OCI-M2 (cell line): ENCODE measurements around the gene C16orf87.

ENCODE experiments used
- DNase-seq: peaks from one replicate; lab custom pipeline; 2025; ENCODE audit not compliant: unreplicated experiment; lab: John Stamatoyannopoulos, UW

C16orf87 gene

GRCh38 chr16:46843898-46844642 lies 13.1 kb upstream of the C16orf87 start:
- no peak for DNase-seq

GRCh38 chr16:46842192-46842895 lies 11.4 kb upstream of the C16orf87 start:
- DNase-seq = no peak

GRCh38 chr16:46839986-46840443 lies 9.0 kb upstream of the C16orf87 start:
- no peak for DNase-seq

GRCh38 chr16:46836534-46837530 lies 5.9 kb upstream of the C16orf87 start:
- no peak for DNase-seq

- DNase-seq = no peak
Observed at GRCh38 chr16:46833460-46833800, 2.5 kb upstream of the C16orf87 start.

GRCh38 chr16:46832757-46833459 lies 1.9 kb upstream of the C16orf87 start:
- DNase-seq = no peak

GRCh38 chr16:46830417-46830901 lies 521 bp downstream of the C16orf87 start:
- DNase-seq = no peak

GRCh38 chr16:46828943-46829342 lies 2.0 kb downstream of the C16orf87 start:
- DNase-seq = no peak

GRCh38 chr16:46828292-46828691 lies 2.7 kb downstream of the C16orf87 start:
- DNase-seq = no peak

- no peak for DNase-seq
Observed at GRCh38 chr16:46826631-46827030, 4.3 kb downstream of the C16orf87 start.

GRCh38 chr16:46822270-46822669 lies 8.7 kb downstream of the C16orf87 start:
- no peak for DNase-seq

- no peak for DNase-seq
Observed at GRCh38 chr16:46817961-46818360, 13.0 kb downstream of the C16orf87 start.

- no peak for DNase-seq
Observed at GRCh38 chr16:46814790-46815189, 16.2 kb downstream of the C16orf87 start.

GRCh38 chr16:46813611-46814010 lies 17.4 kb downstream of the C16orf87 start:
- DNase-seq = no peak

- no peak for DNase-seq
Observed at GRCh38 chr16:46812781-46813540, 18.0 kb downstream of the C16orf87 start.

GRCh38 chr16:46811682-46812081 lies 19.3 kb downstream of the C16orf87 start:
- no peak for DNase-seq

- no peak for DNase-seq
Observed at GRCh38 chr16:46808997-46809396, 22.0 kb downstream of the C16orf87 start.

- DNase-seq = no peak
Observed at GRCh38 chr16:46807336-46807735, 23.6 kb downstream of the C16orf87 start.

- no peak for DNase-seq
Observed at GRCh38 chr16:46803373-46803772, 27.6 kb downstream of the C16orf87 start.
